H1 (cell line): ENCODE measurements around the gene SHCBP1. TPM values are rescaled to one million over a fixed set of nuclear protein-coding genes. Genes with fewer than 3 reads are reported as not detected.

ENCODE experiments used
- CHD7 ChIP-seq: fragments of 300-600 bp; sonication (generic); IDR thresholded peaks from 2 replicates; pipeline ENCODE4 v1.7.1; 2012; ENCODE audit warnings: low read length, moderate library complexity, mild to moderate bottlenecking, inconsistent platforms; ENCODE audit not compliant: insufficient replicate concordance
- POU5F1 ChIP-seq: IDR thresholded peaks from 2 replicates; pipeline ENCODE4 v1.6.1; 2011; ENCODE audit warnings: low read depth, mild to moderate bottlenecking, low read length, moderate library complexity
- polyA plus RNA-seq, 7 experiments: library from polyadenylated mRNA; depleted of rRNA in 3 of 7; stranded (reverse) in 5 of 7; unstranded in 2 of 7; fragments of >200 nt in 5 of 7; fragments of 200-250 nt in 2 of 7; gene quantifications; 1 replicate in 5 of 7; 2 replicates in 1 of 7; 4 replicates in 1 of 7; pipeline versions ENCODE4 v1.2.1 to v1.2.3, GENCODE V29; 2011 to 2013; ENCODE audit warnings: missing spikeins in 2 of 7, mixed read lengths in 2 of 7
- total RNA-seq: library from RNA; stranded (reverse); fragmentation: NEBNext Ultra II Directional; extraction: Animal tissue kit (Norgen Biotek cat#: 25700); gene quantifications from 2 replicates; pipeline ENCODE4 v1.2.1, GENCODE V29; 2021

Gene SHCBP1
- total and polyA plus RNA-seq, 2 of the 8 experiments (the other 6 are each of a cell fraction or from before 2014, with no cell fraction given) = 5.7 to 14.8 TPM

- TF ChIP-seq CHD7 (no peak), POU5F1 (no peak)
- TF ChIP-seq, all 59 proteins: peak for 0
Observed at GRCh38 chr16:46650254-46650623, 29.1 kb upstream of the SHCBP1 start (continued).
